ENCODE results near the gene ARHGEF4. TPM values are rescaled to one million over a fixed set of nuclear protein-coding genes. Genes with fewer than 3 reads are reported as not detected.

The ARHGEF4 gene
- total RNA-seq, 2 donors from 2014 or later = 0.63 to 1.7 TPM

GRCh38 chr2:130806370-130806769, 30.3 kb upstream of the ARHGEF4 start:
- no peak for DNase-seq
- no peak for ATAC-seq (replicated peaks in 1 of 2)
- Mint-ChIP-seq H3K36me3 (ENCODE audit: insufficient read depth in 2 of 2) (no peaks in the 10 kb centered on the region), H3K27ac (no peak overlapping the region), H3K4me3 (no peak overlapping the region), H3K4me1 (ENCODE audit: low read depth) (peaks cover 13% of the 10 kb centered on the region), H3K9me3 (no peaks in the 10 kb centered on the region), H3K27me3 (ENCODE audit: low read depth) (peaks cover 23% of the 10 kb centered on the region)

GRCh38 chr2:130807659-130808385, 28.9 kb upstream of the ARHGEF4 start:
- no peaks in the 10 kb centered on the region for H3K9me3 Mint-ChIP-seq
- peaks cover 25% of the 10 kb centered on the region for H3K27me3 Mint-ChIP-seq (ENCODE audit: low read depth)
- no peaks in the 10 kb centered on the region for H3K36me3 Mint-ChIP-seq (ENCODE audit: insufficient read depth in 2 of 2)
- no peak overlapping the region for H3K27ac Mint-ChIP-seq
- no peak for ATAC-seq (replicated peaks in 1 of 2)
- DNase-seq = no peak
- H3K4me3 Mint-ChIP-seq = no peak overlapping the region
- peaks cover 13% of the 10 kb centered on the region for H3K4me1 Mint-ChIP-seq (ENCODE audit: low read depth)

GRCh38 chr2:130808482-130809268, 28.0 kb upstream of the ARHGEF4 start:
- peaks cover 13% of the 10 kb centered on the region for H3K4me1 Mint-ChIP-seq (ENCODE audit: low read depth)
- DNase-seq (no peak), ATAC-seq (replicated peaks in 1 of 2) (no peak)
- H3K4me3 Mint-ChIP-seq = no peak overlapping the region
- H3K27me3 Mint-ChIP-seq (ENCODE audit: low read depth) = peaks cover 29% of the 10 kb centered on the region
- no peaks in the 10 kb centered on the region for H3K9me3 Mint-ChIP-seq
- H3K27ac Mint-ChIP-seq = no peak overlapping the region
- H3K36me3 Mint-ChIP-seq (ENCODE audit: insufficient read depth in 2 of 2) = no peaks in the 10 kb centered on the region

GRCh38 chr2:130810490-130810889, 26.2 kb upstream of the ARHGEF4 start:
- ATAC-seq (replicated peaks in 1 of 2) (no peak), DNase-seq (no peak)
- H3K27ac Mint-ChIP-seq = no peak overlapping the region
- H3K4me3 Mint-ChIP-seq = no peak overlapping the region
- H3K4me1 Mint-ChIP-seq (ENCODE audit: low read depth) = peaks cover 9% of the 10 kb centered on the region
- no peaks in the 10 kb centered on the region for H3K36me3 Mint-ChIP-seq (ENCODE audit: insufficient read depth in 2 of 2)
- H3K27me3 Mint-ChIP-seq (ENCODE audit: low read depth) = peaks cover 37% of the 10 kb centered on the region
- H3K9me3 Mint-ChIP-seq = no peaks in the 10 kb centered on the region

- Mint-ChIP-seq H3K9me3 (no peaks in the 10 kb centered on the region), H3K27ac (no peak overlapping the region), H3K36me3 (ENCODE audit: insufficient read depth in 2 of 2) (no peaks in the 10 kb centered on the region), H3K4me3 (no peak overlapping the region), H3K4me1 (ENCODE audit: low read depth) (no peaks in the 10 kb centered on the region), H3K27me3 (ENCODE audit: low read depth) (peaks cover 44% of the 10 kb centered on the region)
- no peak for ATAC-seq (replicated peaks in 1 of 2)
- DNase-seq = no peak
Measured at GRCh38 chr2:130813722-130814121, 23.0 kb upstream of the ARHGEF4 start.

GRCh38 chr2:130814931-130815680, 21.6 kb upstream of the ARHGEF4 start:
- ATAC-seq (replicated peaks in 1 of 2) = no peak
- Mint-ChIP-seq H3K4me3 (no peak overlapping the region), H3K9me3 (no peaks in the 10 kb centered on the region), H3K27ac (no peak overlapping the region), H3K4me1 (ENCODE audit: low read depth) (no peaks in the 10 kb centered on the region), H3K27me3 (ENCODE audit: low read depth) (peaks cover 46% of the 10 kb centered on the region), H3K36me3 (ENCODE audit: insufficient read depth in 2 of 2) (no peaks in the 10 kb centered on the region)
- DNase-seq = no peak

GRCh38 chr2:130818809-130819208, 17.9 kb upstream of the ARHGEF4 start:
- ATAC-seq (replicated peaks in 1 of 2) (no peak), DNase-seq (no peak)
- Mint-ChIP-seq H3K9me3 (no peaks in the 10 kb centered on the region), H3K36me3 (ENCODE audit: insufficient read depth in 2 of 2) (no peaks in the 10 kb centered on the region), H3K4me1 (ENCODE audit: low read depth) (peaks cover 13% of the 10 kb centered on the region), H3K27ac (no peak overlapping the region), H3K4me3 (no peak overlapping the region), H3K27me3 (ENCODE audit: low read depth) (peaks cover 36% of the 10 kb centered on the region)

GRCh38 chr2:130819226-130819607, 17.5 kb upstream of the ARHGEF4 start:
- H3K27ac Mint-ChIP-seq = no peak overlapping the region
- H3K36me3 Mint-ChIP-seq (ENCODE audit: insufficient read depth in 2 of 2) = no peaks in the 10 kb centered on the region
- peaks cover 33% of the 10 kb centered on the region for H3K27me3 Mint-ChIP-seq (ENCODE audit: low read depth)
- H3K9me3 Mint-ChIP-seq = no peaks in the 10 kb centered on the region
- no peak overlapping the region for H3K4me3 Mint-ChIP-seq
- no peak for DNase-seq
- peaks cover 17% of the 10 kb centered on the region for H3K4me1 Mint-ChIP-seq (ENCODE audit: low read depth)
- no peak for ATAC-seq (replicated peaks in 1 of 2)

- DNase-seq (no peak), ATAC-seq (replicated peaks in 1 of 2) (no peak)
- H3K27me3 Mint-ChIP-seq (ENCODE audit: low read depth) = peaks cover 30% of the 10 kb centered on the region
- no peak overlapping the region for H3K4me3 Mint-ChIP-seq
- H3K4me1 Mint-ChIP-seq (ENCODE audit: low read depth) = peaks cover 21% of the 10 kb centered on the region
- no peaks in the 10 kb centered on the region for H3K9me3 Mint-ChIP-seq
- no peaks in the 10 kb centered on the region for H3K36me3 Mint-ChIP-seq (ENCODE audit: insufficient read depth in 2 of 2)
- H3K27ac Mint-ChIP-seq = no peak overlapping the region
Measured at GRCh38 chr2:130819608-130820278, 17.0 kb upstream of the ARHGEF4 start.

GRCh38 chr2:130820279-130820861, 16.3 kb upstream of the ARHGEF4 start:
- Mint-ChIP-seq H3K4me1 (ENCODE audit: low read depth) (peaks cover 27% of the 10 kb centered on the region), H3K9me3 (no peaks in the 10 kb centered on the region), H3K27me3 (ENCODE audit: low read depth) (peaks cover 23% of the 10 kb centered on the region), H3K27ac (no peak overlapping the region), H3K36me3 (ENCODE audit: insufficient read depth in 2 of 2) (no peaks in the 10 kb centered on the region), H3K4me3 (no peak overlapping the region)
- ATAC-seq (replicated peaks in 1 of 2) (no peak), DNase-seq (no peak)

GRCh38 chr2:130821867-130822266, 14.8 kb upstream of the ARHGEF4 start:
- DNase-seq = no peak
- peaks cover 17% of the 10 kb centered on the region for H3K27me3 Mint-ChIP-seq (ENCODE audit: low read depth)
- no peak for ATAC-seq (replicated peaks in 1 of 2)
- no peak overlapping the region for H3K27ac Mint-ChIP-seq
- peaks cover 30% of the 10 kb centered on the region for H3K4me1 Mint-ChIP-seq (ENCODE audit: low read depth)
- no peaks in the 10 kb centered on the region for H3K36me3 Mint-ChIP-seq (ENCODE audit: insufficient read depth in 2 of 2)
- H3K4me3 Mint-ChIP-seq = no peak overlapping the region
- no peaks in the 10 kb centered on the region for H3K9me3 Mint-ChIP-seq

GRCh38 chr2:130822766-130823165, 13.9 kb upstream of the ARHGEF4 start:
- no peaks in the 10 kb centered on the region for H3K9me3 Mint-ChIP-seq
- no peak for DNase-seq
- ATAC-seq (replicated peaks in 1 of 2) = no peak
- no peak overlapping the region for H3K27ac Mint-ChIP-seq
- no peaks in the 10 kb centered on the region for H3K36me3 Mint-ChIP-seq (ENCODE audit: insufficient read depth in 2 of 2)
- H3K4me1 Mint-ChIP-seq (ENCODE audit: low read depth) = peaks cover 30% of the 10 kb centered on the region
- no peak overlapping the region for H3K4me3 Mint-ChIP-seq
- peaks cover 24% of the 10 kb centered on the region for H3K27me3 Mint-ChIP-seq (ENCODE audit: low read depth)
